Thymus (tissue), 11 donors: ENCODE data around the gene CCDC149. TPM values are rescaled to one million over a fixed set of nuclear protein-coding genes. Genes with fewer than 3 reads are reported as not detected.

Experiments
- DNase-seq, 9 donors: peaks; one replicate each; pipeline ENCODE4 v3.0.0-alpha.2; 2013; ENCODE audit warnings: low spot score in 9 of 9, low read depth in 6 of 9, missing footprints in 1 of 9
- H3K27ac ChIP-seq, 2 donors: one replicate each; pipeline ENCODE4 v1.5.1; 2013; ENCODE audit warnings: control low read depth in 1 of 2, low read depth in 1 of 2, low read length in 1 of 2, mild to moderate bottlenecking in 1 of 2, moderate library complexity in 1 of 2
- H3K27me3 ChIP-seq, 2 donors: one replicate each; pipeline ENCODE4 v1.5.1; 2013; ENCODE audit warnings: low read length in 1 of 2; ENCODE audit not compliant: control insufficient read depth in 2 of 2, insufficient read depth in 1 of 2
- H3K36me3 ChIP-seq, 2 donors: one replicate each; pipeline ENCODE4 v1.5.1; 2013; ENCODE audit warnings: low read length in 1 of 2, mild to moderate bottlenecking in 1 of 2, moderate library complexity in 1 of 2; ENCODE audit not compliant: control insufficient read depth in 2 of 2, insufficient read depth in 2 of 2
- H3K4me1 ChIP-seq, 2 donors: one replicate each; pipeline ENCODE4 v1.5.1; 2013; ENCODE audit warnings: low read length in 2 of 2; ENCODE audit not compliant: control insufficient read depth in 2 of 2, insufficient read depth in 2 of 2
- H3K4me3 ChIP-seq, 2 donors: one replicate each; pipeline ENCODE4 v1.5.1; 2013; ENCODE audit warnings: low read length in 2 of 2, control low read depth in 1 of 2, mild to moderate bottlenecking in 1 of 2
- H3K9me3 ChIP-seq, 2 donors: one replicate each; pipeline ENCODE4 v1.5.1; 2013; ENCODE audit warnings: low read length in 1 of 2, mild to moderate bottlenecking in 1 of 2; ENCODE audit not compliant: control insufficient read depth in 2 of 2, insufficient read depth in 1 of 2
- WGBS: extraction: QIAGEN DNeasy Blood & Tissue Kit; methylation state at CpG from one replicate; pipeline ENCODE4 v1.1.7; 2013; 5-methylcytosine and 5-hydroxymethylcytosine counted together
- polyA plus RNA-seq: library from polyadenylated mRNA; stranded (reverse); fragments of 200-250 nt; gene quantifications from one replicate; pipeline ENCODE4 v1.2.3, GENCODE V29; 2013
- total RNA-seq: library from RNA; stranded (reverse); fragments of 120-200 nt; gene quantifications from one replicate; pipeline ENCODE4 v1.2.4, GENCODE V29; 2013
- donor health status: healthy.

CCDC149 gene
- total and polyA plus RNA-seq, 2 donors = 1.5 to 6.2 TPM

- WGBS = 97% methylated on average over 14 of the region's 14 CpGs
- H3K27ac ChIP-seq = no peak overlapping the region
- peaks cover 0 to 7% of the 10 kb centered on the region in 2 donors for H3K4me1 ChIP-seq
- no peaks in the 10 kb centered on the region for H3K9me3 ChIP-seq
- H3K4me3 ChIP-seq = no peak overlapping the region
- no peaks in the 10 kb centered on the region for H3K27me3 ChIP-seq
- no peak for DNase-seq
- H3K36me3 ChIP-seq = no peaks in the 10 kb centered on the region
Observed at GRCh38 chr4:24808261-24808660, 104.6 kb downstream of the CCDC149 start.

GRCh38 chr4:24807611-24808010 is 105.2 kb downstream of the CCDC149 start:
- no peak overlapping the region for H3K27ac ChIP-seq
- H3K4me1 ChIP-seq = peaks cover 0 to 7% of the 10 kb centered on the region in 2 donors
- H3K36me3 ChIP-seq = no peaks in the 10 kb centered on the region
- H3K27me3 ChIP-seq = no peaks in the 10 kb centered on the region
- WGBS = 86% methylated on average over 5 of the region's 5 CpGs
- DNase-seq = no peak
- no peak overlapping the region for H3K4me3 ChIP-seq
- H3K9me3 ChIP-seq = no peaks in the 10 kb centered on the region

GRCh38 chr4:24806206-24806990 is 106.4 kb downstream of the CCDC149 start:
- peaks cover 0 to 7% of the 10 kb centered on the region in 2 donors for H3K4me1 ChIP-seq
- H3K27ac ChIP-seq = no peak overlapping the region
- H3K27me3 ChIP-seq = peaks cover 5 to 7% of the 10 kb centered on the region in 2 donors
- WGBS = 96% methylated on average over 11 of the region's 11 CpGs
- H3K36me3 ChIP-seq = no peaks in the 10 kb centered on the region
- no peak for DNase-seq
- no peaks in the 10 kb centered on the region for H3K9me3 ChIP-seq
- H3K4me3 ChIP-seq = no peak overlapping the region

GRCh38 chr4:24805566-24805965 is 107.3 kb downstream of the CCDC149 start:
- H3K27me3 ChIP-seq = peaks cover 6 to 15% of the 10 kb centered on the region in 2 donors
- no peak overlapping the region for H3K4me3 ChIP-seq
- peak overlapping the region in 1 of 2 donors; percentile 14 for H3K27ac ChIP-seq
- H3K36me3 ChIP-seq = no peaks in the 10 kb centered on the region
- H3K4me1 ChIP-seq = peaks cover 0 to 7% of the 10 kb centered on the region in 2 donors
- H3K9me3 ChIP-seq = no peaks in the 10 kb centered on the region
- 29% methylated on average over 6 of the region's 6 CpGs for WGBS
- no peak for DNase-seq

GRCh38 chr4:24805067-24805466 is 107.8 kb downstream of the CCDC149 start:
- 91% methylated on average over 5 of the region's 5 CpGs for WGBS
- peak overlapping the region; percentile 46 to 58 for H3K27ac ChIP-seq
- H3K27me3 ChIP-seq = peaks cover 8 to 20% of the 10 kb centered on the region in 2 donors
- no peaks in the 10 kb centered on the region for H3K9me3 ChIP-seq
- DNase-seq = peak in 2 of 9 donors; percentile 2 to 20
- peaks cover 0 to 7% of the 10 kb centered on the region in 2 donors for H3K4me1 ChIP-seq
- H3K4me3 ChIP-seq = no peak overlapping the region
- H3K36me3 ChIP-seq = no peaks in the 10 kb centered on the region

- H3K27ac ChIP-seq = no peak overlapping the region
- no peak overlapping the region for H3K4me3 ChIP-seq
- H3K36me3 ChIP-seq = no peaks in the 10 kb centered on the region
- peaks cover 22 to 42% of the 10 kb centered on the region in 2 donors for H3K27me3 ChIP-seq
- no peaks in the 10 kb centered on the region for H3K9me3 ChIP-seq
- peaks cover 0 to 7% of the 10 kb centered on the region in 2 donors for H3K4me1 ChIP-seq
- WGBS = 87% methylated on average over 6 of the region's 6 CpGs
- DNase-seq = no peak
Observed at GRCh38 chr4:24802648-24803047, 110.2 kb downstream of the CCDC149 start.

- H3K27me3 ChIP-seq = peaks cover 22 to 42% of the 10 kb centered on the region in 2 donors
- no peak overlapping the region for H3K4me3 ChIP-seq
- no peaks in the 10 kb centered on the region for H3K9me3 ChIP-seq
- H3K4me1 ChIP-seq = peaks cover 0 to 7% of the 10 kb centered on the region in 2 donors
- no peaks in the 10 kb centered on the region for H3K36me3 ChIP-seq
- 92% methylated on average over 10 of the region's 10 CpGs for WGBS
- DNase-seq = no peak
- no peak overlapping the region for H3K27ac ChIP-seq
Observed at GRCh38 chr4:24801136-24801855, 111.5 kb downstream of the CCDC149 start.

GRCh38 chr4:24800325-24800895 is 112.4 kb downstream of the CCDC149 start:
- no peaks in the 10 kb centered on the region for H3K36me3 ChIP-seq
- H3K4me1 ChIP-seq = peaks cover 0 to 7% of the 10 kb centered on the region in 2 donors
- 10% methylated on average over 25 of the region's 25 CpGs for WGBS
- H3K4me3 ChIP-seq = no peak overlapping the region
- peaks cover 22 to 44% of the 10 kb centered on the region in 2 donors for H3K27me3 ChIP-seq
- H3K27ac ChIP-seq = no peak overlapping the region
- no peak for DNase-seq
- H3K9me3 ChIP-seq = no peaks in the 10 kb centered on the region
